Mesenchymal stem cell (in vitro differentiated cells and primary cell): ENCODE data around the gene ABLIM2.

Experiments used
- DNase-seq: peaks from one replicate; pipeline ENCODE4 v3.0.0-alpha.2; 2013
- H2AFZ ChIP-seq: one replicate; pipeline ENCODE4 v1.6.1; 2013; ENCODE audit warnings: low read depth, mild to moderate bottlenecking, control low read depth, inconsistent platforms, low read length, moderate library complexity
- H2AK5ac ChIP-seq: 2 replicates; pipeline ENCODE4 v1.6.1; 2013; ENCODE audit warnings: low read length, moderate library complexity, mild to moderate bottlenecking, inconsistent platforms; ENCODE audit not compliant: severe bottlenecking
- H2BK120ac ChIP-seq: one replicate; pipeline ENCODE4 v1.6.1; 2013; ENCODE audit warnings: low read depth, mild to moderate bottlenecking, inconsistent platforms, low read length, moderate library complexity
- H2BK12ac ChIP-seq, 2 experiments: one replicate each; pipeline ENCODE4 v1.6.1; 2013; ENCODE audit warnings: inconsistent platforms in 2 of 2, low read length in 2 of 2, mild to moderate bottlenecking in 2 of 2, moderate library complexity in 2 of 2, control low read depth in 1 of 2
- H2BK15ac ChIP-seq: one replicate; pipeline ENCODE4 v1.6.1; 2013; ENCODE audit warnings: mild to moderate bottlenecking, low read depth, inconsistent platforms; ENCODE audit not compliant: poor library complexity, severe bottlenecking
- H2BK5ac ChIP-seq: 2 replicates; pipeline ENCODE4 v1.6.1; 2013; ENCODE audit warnings: low read depth, mild to moderate bottlenecking, low read length, control low read depth, inconsistent platforms; ENCODE audit not compliant: poor library complexity, severe bottlenecking
- H3K14ac ChIP-seq, 2 experiments: one replicate each; pipeline ENCODE4 v1.6.1; 2013; ENCODE audit warnings: inconsistent platforms in 2 of 2, low read length in 2 of 2, control low read depth in 1 of 2, mild to moderate bottlenecking in 1 of 2, moderate library complexity in 1 of 2
- H3K18ac ChIP-seq, 2 experiments: one replicate each; pipeline ENCODE4 v1.6.1; 2013; ENCODE audit warnings: inconsistent platforms in 2 of 2, low read length in 2 of 2, control low read depth in 1 of 2, low read depth in 1 of 2, mild to moderate bottlenecking in 1 of 2
- H3K23ac ChIP-seq, 2 experiments: one replicate each; pipeline ENCODE4 v1.6.1; 2013; ENCODE audit warnings: inconsistent platforms in 2 of 2, low read length in 2 of 2, mild to moderate bottlenecking in 2 of 2, moderate library complexity in 2 of 2, control low read depth in 1 of 2
- H3K27ac ChIP-seq: 2 replicates; pipeline ENCODE4 v1.5.1; 2013; ENCODE audit warnings: mild to moderate bottlenecking, moderate library complexity, low read length, control low read depth, inconsistent platforms; ENCODE audit not compliant: poor library complexity, severe bottlenecking
- H3K27me3 ChIP-seq, 2 experiments: 2 replicates each; pipeline versions ENCODE4 v1.6.1 to v1.7.0; 2013; ENCODE audit warnings: low read length in 2 of 2, mild to moderate bottlenecking in 2 of 2, moderate library complexity in 2 of 2, control low read depth in 1 of 2, inconsistent platforms in 1 of 2; ENCODE audit not compliant: control insufficient read depth in 1 of 2, insufficient read depth in 1 of 2
- H3K36me3 ChIP-seq, 2 experiments: 2 replicates each; pipeline versions ENCODE4 v1.6.1 to v1.7.0; 2013; ENCODE audit warnings: low read length in 2 of 2, control low read depth in 1 of 2, inconsistent platforms in 1 of 2, low read depth in 1 of 2, mild to moderate bottlenecking in 1 of 2; ENCODE audit not compliant: insufficient read depth in 2 of 2, control insufficient read depth in 1 of 2
- H3K4ac ChIP-seq, 2 experiments: one replicate each; pipeline ENCODE4 v1.6.1; 2013; ENCODE audit warnings: inconsistent platforms in 2 of 2, low read length in 2 of 2, mild to moderate bottlenecking in 2 of 2, moderate library complexity in 2 of 2, control low read depth in 1 of 2, low read depth in 1 of 2
- H3K4me1 ChIP-seq: 2 replicates; pipeline ENCODE4 v1.6.1; 2013; ENCODE audit warnings: low read depth, low read length, control low read depth; ENCODE audit not compliant: control insufficient read depth, insufficient read depth
- H3K4me2 ChIP-seq: 2 replicates; pipeline ENCODE4 v1.6.1; 2013; ENCODE audit warnings: low read length, mild to moderate bottlenecking, inconsistent platforms; ENCODE audit not compliant: poor library complexity, severe bottlenecking
- H3K4me3 ChIP-seq, 2 experiments: 2 replicates each; pipeline versions ENCODE4 v1.5.1 to v1.7.0; 2013; ENCODE audit warnings: low read length in 2 of 2, mild to moderate bottlenecking in 2 of 2, control low read depth in 1 of 2, low read depth in 1 of 2; ENCODE audit not compliant: insufficient read depth in 1 of 2
- H3K79me1 ChIP-seq: replicated peaks from 2 replicates; pipeline ENCODE4 v1.6.1; 2013; ENCODE audit warnings: mild to moderate bottlenecking, control low read depth, low read length, inconsistent platforms; ENCODE audit not compliant: poor library complexity, severe bottlenecking
- H3K9ac ChIP-seq: 2 replicates; pipeline ENCODE4 v1.7.0; 2013; ENCODE audit warnings: mild to moderate bottlenecking, low read length, moderate library complexity
- H3K9me3 ChIP-seq: 2 replicates; pipeline ENCODE4 v1.7.0; 2013; ENCODE audit warnings: mild to moderate bottlenecking, low read length; ENCODE audit not compliant: control insufficient read depth
- H4K8ac ChIP-seq: one replicate; pipeline ENCODE4 v1.6.1; 2013; ENCODE audit warnings: inconsistent platforms, mild to moderate bottlenecking, low read length, moderate library complexity
- H4K91ac ChIP-seq: one replicate; pipeline ENCODE4 v1.6.1; 2013; ENCODE audit warnings: mild to moderate bottlenecking, low read length, inconsistent platforms
- WGBS: methylation state at CpG from one replicate; pipeline ENCODE4 v1.1.7; 2013; ENCODE audit warnings: mixed read lengths; 5-methylcytosine and 5-hydroxymethylcytosine counted together

Gene ABLIM2

GRCh38 chr4:8041172-8041571 is 117.4 kb downstream of the ABLIM2 start:
- no peak overlapping the region for H2BK120ac ChIP-seq
- H3K36me3 ChIP-seq = no peaks in the 10 kb centered on the region
- no peak overlapping the region for H3K27ac ChIP-seq
- DNase-seq = no peak
- peaks cover 51 to 52% of the 10 kb centered on the region in 2 experiments for H3K27me3 ChIP-seq
- no peak overlapping the region for H3K14ac ChIP-seq
- H2BK12ac ChIP-seq = no peak overlapping the region
- no peak overlapping the region for H3K4me2 ChIP-seq
- no peaks in the 10 kb centered on the region for H3K9me3 ChIP-seq
- H3K4me3 ChIP-seq = no peak overlapping the region
- H3K79me1 ChIP-seq = no peaks in the 10 kb centered on the region
- H3K4ac ChIP-seq = no peak overlapping the region
- WGBS = 87% methylated on average over 6 of the region's 7 CpGs
- H4K8ac ChIP-seq = no peak overlapping the region
- H3K18ac ChIP-seq = no peak overlapping the region
- H3K23ac ChIP-seq = no peak overlapping the region
- H2BK15ac ChIP-seq = no peak overlapping the region
- no peak overlapping the region for H4K91ac ChIP-seq
- no peak overlapping the region for H3K9ac ChIP-seq
- no peak overlapping the region for H2BK5ac ChIP-seq
- no peak overlapping the region for H2AK5ac ChIP-seq
- peaks cover 3% of the 10 kb centered on the region for H3K4me1 ChIP-seq
- no peak overlapping the region for H2AFZ ChIP-seq

GRCh38 chr4:8040607-8041006 is 118.0 kb downstream of the ABLIM2 start:
- Histone ChIP-seq H3K9ac (no peak overlapping the region), H2BK5ac (no peak overlapping the region), H3K4me1 (peaks cover 7% of the 10 kb centered on the region), H4K91ac (no peak overlapping the region), H4K8ac (no peak overlapping the region), H3K18ac (no peak overlapping the region), H3K23ac (no peak overlapping the region), H2BK120ac (no peak overlapping the region), H3K9me3 (no peaks in the 10 kb centered on the region), H3K14ac (no peak overlapping the region), H3K36me3 (no peaks in the 10 kb centered on the region), H2AK5ac (no peak overlapping the region), H3K27ac (no peak overlapping the region), H2BK12ac (no peak overlapping the region), H3K4me3 (no peak overlapping the region), H3K4ac (no peak overlapping the region), H3K4me2 (no peak overlapping the region), H3K79me1 (no peaks in the 10 kb centered on the region), H3K27me3 (peaks cover 45 to 47% of the 10 kb centered on the region in 2 experiments), H2BK15ac (no peak overlapping the region), H2AFZ (no peak overlapping the region)
- no peak for DNase-seq
- WGBS = 67% methylated on average over 7 of the region's 7 CpGs

GRCh38 chr4:8039853-8040252 is 118.8 kb downstream of the ABLIM2 start:
- no peak overlapping the region for H3K4me2 ChIP-seq
- WGBS = 89% methylated on average over 11 of the region's 11 CpGs
- H3K27ac ChIP-seq = no peak overlapping the region
- H2BK12ac ChIP-seq = no peak overlapping the region
- H2BK15ac ChIP-seq = no peak overlapping the region
- no peak overlapping the region for H2AFZ ChIP-seq
- no peak overlapping the region for H2BK120ac ChIP-seq
- H2BK5ac ChIP-seq = no peak overlapping the region
- no peaks in the 10 kb centered on the region for H3K36me3 ChIP-seq
- no peak overlapping the region for H2AK5ac ChIP-seq
- DNase-seq = no peak
- no peak overlapping the region for H4K8ac ChIP-seq
- H3K4ac ChIP-seq = no peak overlapping the region
- no peak overlapping the region for H3K14ac ChIP-seq
- no peaks in the 10 kb centered on the region for H3K9me3 ChIP-seq
- no peak overlapping the region for H3K4me3 ChIP-seq
- no peak overlapping the region for H3K23ac ChIP-seq
- no peak overlapping the region for H3K18ac ChIP-seq
- no peak overlapping the region for H3K9ac ChIP-seq
- peaks cover 12% of the 10 kb centered on the region for H3K4me1 ChIP-seq
- H3K79me1 ChIP-seq = no peaks in the 10 kb centered on the region
- H3K27me3 ChIP-seq = peaks cover 39 to 45% of the 10 kb centered on the region in 2 experiments
- no peak overlapping the region for H4K91ac ChIP-seq

DNA sequence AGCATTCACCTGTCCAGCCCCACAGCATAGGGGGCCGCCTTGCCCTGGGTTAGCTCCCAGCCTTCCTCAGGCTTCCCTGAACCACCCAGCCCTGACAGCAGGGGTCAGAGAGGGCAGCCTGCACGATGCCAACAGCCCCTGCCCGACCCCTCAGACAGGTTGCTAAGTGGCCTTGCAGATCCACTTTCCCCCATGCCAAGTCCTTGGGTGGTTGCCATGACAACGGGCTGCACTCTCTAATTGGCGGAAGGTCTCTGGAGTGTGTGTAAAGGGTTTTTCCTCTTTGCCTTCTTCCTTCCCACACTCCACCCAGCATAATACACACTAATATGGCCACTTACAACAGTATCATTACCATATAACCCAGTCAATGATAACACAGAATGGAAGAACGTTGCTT is 119.3 kb downstream of the ABLIM2 start:
- Histone ChIP-seq H4K8ac (no peak overlapping the region), H3K27me3 (peaks cover 35 to 40% of the 10 kb centered on the region in 2 experiments), H3K27ac (no peak overlapping the region), H3K4me1 (peaks cover 12% of the 10 kb centered on the region), H3K23ac (no peak overlapping the region), H2AFZ (no peak overlapping the region), H3K36me3 (no peaks in the 10 kb centered on the region), H3K4me2 (no peak overlapping the region), H2BK12ac (no peak overlapping the region), H2BK5ac (no peak overlapping the region), H2BK15ac (no peak overlapping the region), H2AK5ac (no peak overlapping the region), H3K79me1 (no peaks in the 10 kb centered on the region), H3K14ac (no peak overlapping the region), H3K18ac (no peak overlapping the region), H3K9me3 (no peaks in the 10 kb centered on the region), H2BK120ac (no peak overlapping the region), H3K9ac (no peak overlapping the region), H4K91ac (no peak overlapping the region), H3K4me3 (no peak overlapping the region), H3K4ac (no peak overlapping the region)
- WGBS = 93% methylated on average over 1 of the region's 6 CpGs
- no peak for DNase-seq
